CD4-positive, alpha-beta T cell (primary cell): ENCODE data around the gene GARIN6. TPM values are rescaled to one million over a fixed set of nuclear protein-coding genes. Genes with fewer than 3 reads are reported as not detected.

Experiments
- ATAC-seq: fragments of 200-7000 bp; cut with Tn5 transposase; one replicate; pipeline ENCODE4 v1.10.0; 2022; ENCODE audit warnings: mild to moderate bottlenecking; ENCODE audit not compliant: poor library complexity
- CTCF ChIA-PET: fragments of 350-600 bp; sonication (Branson Sonifier 250); formaldehyde crosslinking; loops from one replicate; lab custom pipeline; 2021; ENCODE audit warnings: antibody characterized with exemption, inconsistent platforms; lab: Charles Lee
- POLR2A ChIA-PET: fragments of 350-600 bp; sonication (Branson Sonifier 250); formaldehyde crosslinking; loops from one replicate; lab custom pipeline; 2021; ENCODE audit warnings: antibody characterized with exemption, inconsistent platforms; lab: Charles Lee
- DNase-seq, 14 experiments: peaks; one replicate each; pipeline ENCODE4 v3.0.0-alpha.2; 2013 to 2020; ENCODE audit warnings: mixed read lengths in 2 of 14
- H3K27ac ChIP-seq, 2 donors: one replicate each; pipeline versions ENCODE4 v1.5.1 to v1.7.0; 2013; ENCODE audit warnings: low read length in 2 of 2, low read depth in 1 of 2, mild to moderate bottlenecking in 1 of 2
- H3K27me3 ChIP-seq, 2 experiments: 1 replicate in 1 of 2; 2 replicates in 1 of 2; pipeline versions ENCODE4 v1.6.1 to v1.7.0; 2013; ENCODE audit warnings: low read length in 2 of 2, control low read depth in 1 of 2, mild to moderate bottlenecking in 1 of 2, moderate library complexity in 1 of 2; ENCODE audit not compliant: insufficient read depth in 2 of 2, control insufficient read depth in 1 of 2
- H3K36me3 ChIP-seq: one replicate; pipeline ENCODE4 v1.6.1; 2013; ENCODE audit warnings: low read length, control low read depth; ENCODE audit not compliant: insufficient read depth
- H3K4me1 ChIP-seq: one replicate; pipeline ENCODE4 v1.6.1; 2013; ENCODE audit warnings: low read length, control low read depth; ENCODE audit not compliant: insufficient read depth
- H3K4me3 ChIP-seq: one replicate; pipeline ENCODE4 v1.5.1; 2013; ENCODE audit warnings: mild to moderate bottlenecking, low read length, moderate library complexity
- H3K9me3 ChIP-seq, 2 experiments: 1 replicate in 1 of 2; 2 replicates in 1 of 2; pipeline versions ENCODE4 v1.6.1 to v1.7.0; 2013; ENCODE audit warnings: low read length in 2 of 2, mild to moderate bottlenecking in 2 of 2, control low read depth in 1 of 2, moderate library complexity in 1 of 2; ENCODE audit not compliant: control insufficient read depth in 1 of 2, insufficient read depth in 1 of 2
- H3K27ac Mint-ChIP-seq: one replicate; pipeline ENCODE4 v1.8.0; 2020; ENCODE audit warnings: mixed read lengths
- H3K27me3 Mint-ChIP-seq: one replicate; pipeline ENCODE4 v1.8.0; 2021; ENCODE audit warnings: mixed read lengths
- H3K36me3 Mint-ChIP-seq: one replicate; pipeline ENCODE4 v1.8.0; 2021; ENCODE audit warnings: low read depth, mixed read lengths
- H3K4me1 Mint-ChIP-seq: one replicate; pipeline ENCODE4 v1.8.0; 2021; ENCODE audit warnings: low read depth, mixed read lengths
- H3K4me3 Mint-ChIP-seq: one replicate; pipeline ENCODE4 v1.8.0; 2020; ENCODE audit warnings: mild to moderate bottlenecking, mixed read lengths
- H3K9me3 Mint-ChIP-seq: one replicate; pipeline ENCODE4 v1.8.0; 2020; ENCODE audit warnings: mixed read lengths
- intact Hi-C, 2 experiments: fragments of 100-400 bp; cut with DNase I in 1 of 2; cut with micrococcal nuclease in 1 of 2; formaldehyde crosslinking; loops; one replicate each; pipeline versions ENCODE4 v1.15.1 to v1.9.0; 2023 to 2025; cut with DNase I, micrococcal nuclease
- polyA plus RNA-seq, 2 donors: library from polyadenylated mRNA; unstranded; fragments of 120-200 nt; gene quantifications; one replicate each; pipeline ENCODE4 v1.2.1, GENCODE V29; 2013
- total RNA-seq, 174 experiments: library from RNA in 2 of 174; stranded (reverse) in 2 of 174; gene quantifications; one replicate each; pipeline ENCODE4 v1.2.3 and lab custom pipeline; 2021 to 2026
- TF ChIP-seq, protein P1 (sequence below): fragments of 200-600 bp; IDR thresholded peaks from one replicate; pipeline ENCODE4 v1.8.0; 2022; ENCODE audit warnings: antibody characterized with exemption, mild to moderate bottlenecking

GARIN6 gene
- total RNA-seq (not detected), total RNA-seq (lab: John Stamatoyannopoulos, UW) (0 to 0.10 (median 0) reads per million in 172 experiments)
- polyA plus RNA-seq (2013, experiment 1 of 2) = not detected
- not detected for polyA plus RNA-seq (2013, experiment 2 of 2)

DNA sequence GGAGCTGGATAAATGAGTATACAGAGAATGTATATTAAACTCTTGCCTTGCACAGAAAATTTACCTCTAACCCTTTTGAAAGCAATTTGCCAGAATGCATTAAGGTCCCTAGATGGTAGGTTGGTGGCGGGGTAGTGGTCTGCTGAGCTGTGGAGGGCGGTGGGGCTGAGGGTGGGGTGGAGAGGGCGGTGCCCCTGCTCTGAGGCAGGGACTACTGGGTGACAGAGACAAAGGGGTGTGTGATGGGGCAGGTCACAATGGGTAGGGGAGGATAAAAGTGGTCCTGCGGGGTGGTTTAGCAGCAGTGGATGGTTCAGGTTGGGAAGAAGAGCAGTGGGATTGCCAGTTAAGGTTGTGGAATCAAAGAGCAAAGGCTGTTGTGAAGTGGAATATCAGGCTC lies at the start of gene GARIN6:
Gene GARIN6, plus strand, starts transcription at position 301 of the 400 bp plus-strand sequence. CDS start 422 bp downstream, outside the sequence.
- H3K4me3 Mint-ChIP-seq = no peak within 1 kb of the TSS
- Histone ChIP-seq H3K4me3 (no peak within 1 kb of the TSS), H3K9me3 (peaks cover 0 to 11% of the 10 kb centered on the region in 2 experiments), H3K36me3 (no peaks in the 10 kb centered on the region), H3K4me1 (no peaks in the 10 kb centered on the region), H3K27me3 (no peaks in the 10 kb centered on the region), H3K27ac (no peak within 1 kb of the TSS)
- DNase-seq (no peak), ATAC-seq (no peak)
- no peaks in the 10 kb centered on the region for H3K4me1 Mint-ChIP-seq
- TF ChIP-seq, protein P1, sequence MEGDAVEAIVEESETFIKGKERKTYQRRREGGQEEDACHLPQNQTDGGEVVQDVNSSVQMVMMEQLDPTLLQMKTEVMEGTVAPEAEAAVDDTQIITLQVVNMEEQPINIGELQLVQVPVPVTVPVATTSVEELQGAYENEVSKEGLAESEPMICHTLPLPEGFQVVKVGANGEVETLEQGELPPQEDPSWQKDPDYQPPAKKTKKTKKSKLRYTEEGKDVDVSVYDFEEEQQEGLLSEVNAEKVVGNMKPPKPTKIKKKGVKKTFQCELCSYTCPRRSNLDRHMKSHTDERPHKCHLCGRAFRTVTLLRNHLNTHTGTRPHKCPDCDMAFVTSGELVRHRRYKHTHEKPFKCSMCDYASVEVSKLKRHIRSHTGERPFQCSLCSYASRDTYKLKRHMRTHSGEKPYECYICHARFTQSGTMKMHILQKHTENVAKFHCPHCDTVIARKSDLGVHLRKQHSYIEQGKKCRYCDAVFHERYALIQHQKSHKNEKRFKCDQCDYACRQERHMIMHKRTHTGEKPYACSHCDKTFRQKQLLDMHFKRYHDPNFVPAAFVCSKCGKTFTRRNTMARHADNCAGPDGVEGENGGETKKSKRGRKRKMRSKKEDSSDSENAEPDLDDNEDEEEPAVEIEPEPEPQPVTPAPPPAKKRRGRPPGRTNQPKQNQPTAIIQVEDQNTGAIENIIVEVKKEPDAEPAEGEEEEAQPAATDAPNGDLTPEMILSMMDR = no peak
- CTCF ChIA-PET = no interaction called here
- no peaks in the 10 kb centered on the region for H3K27me3 Mint-ChIP-seq
- H3K36me3 Mint-ChIP-seq = no peaks in the 10 kb centered on the region
- H3K9me3 Mint-ChIP-seq = no peaks in the 10 kb centered on the region
- intact Hi-C loops = no loop called here
- POLR2A ChIA-PET = no interaction called here
- H3K27ac Mint-ChIP-seq = no peak within 1 kb of the TSS

DNA sequence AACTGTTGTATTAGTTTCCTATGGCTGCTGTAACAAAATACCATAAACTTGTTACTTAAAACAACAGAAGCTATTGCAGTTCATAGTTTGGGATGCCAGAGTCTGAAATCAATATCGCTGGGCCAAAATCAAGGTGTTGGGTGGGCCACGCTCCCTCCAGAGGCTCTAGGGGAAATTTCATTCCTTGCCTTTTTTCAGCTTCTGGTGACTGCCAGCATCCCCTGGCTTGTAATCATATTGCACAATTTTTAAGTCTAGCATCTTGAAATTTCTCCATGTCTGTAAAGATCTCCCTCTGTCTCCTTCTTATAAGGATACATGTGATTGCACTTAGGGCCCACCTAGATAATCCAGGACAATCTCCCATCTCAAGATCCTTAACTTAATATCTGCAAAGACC lies 48.8 kb upstream of the GARIN6 start:
- TF ChIP-seq, protein P1 = no peak
- Mint-ChIP-seq H3K4me3 (no peak overlapping the region), H3K27me3 (no peaks in the 10 kb centered on the region), H3K4me1 (no peaks in the 10 kb centered on the region), H3K27ac (no peak overlapping the region), H3K9me3 (no peaks in the 10 kb centered on the region), H3K36me3 (no peaks in the 10 kb centered on the region)
- ChIA-PET CTCF (no interaction called here), POLR2A (no interaction called here)
- Histone ChIP-seq H3K4me3 (no peak overlapping the region), H3K9me3 (no peaks in the 10 kb centered on the region), H3K4me1 (no peaks in the 10 kb centered on the region), H3K27ac (no peak overlapping the region), H3K36me3 (no peaks in the 10 kb centered on the region), H3K27me3 (no peaks in the 10 kb centered on the region)
- DNase-seq (no peak), ATAC-seq (no peak)
- intact Hi-C loops = no loop called here

DNA sequence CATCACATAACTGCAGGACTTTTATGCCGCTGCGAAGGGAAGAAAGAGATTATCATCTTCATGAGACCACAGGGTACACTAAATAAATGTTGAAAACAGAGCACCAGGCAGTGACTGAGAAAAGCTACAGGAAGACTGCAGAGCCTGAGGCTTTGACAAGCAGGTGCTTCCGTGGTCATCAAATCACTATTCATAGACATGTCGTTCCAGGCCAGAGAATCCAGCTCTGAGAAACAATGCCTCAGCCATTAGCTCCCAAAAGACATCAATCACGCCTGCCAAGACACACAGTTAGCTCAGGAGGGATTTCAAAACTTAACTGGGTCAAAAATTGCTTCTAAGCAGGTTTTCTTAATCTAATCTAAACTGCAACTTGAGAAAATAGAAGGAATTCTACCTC lies 47.2 kb upstream of the GARIN6 start:
- Mint-ChIP-seq H3K27me3 (no peaks in the 10 kb centered on the region), H3K36me3 (no peaks in the 10 kb centered on the region), H3K27ac (no peak overlapping the region), H3K4me3 (no peak overlapping the region), H3K4me1 (no peaks in the 10 kb centered on the region), H3K9me3 (no peaks in the 10 kb centered on the region)
- no peak for ATAC-seq
- Histone ChIP-seq H3K27ac (no peak overlapping the region), H3K4me1 (no peaks in the 10 kb centered on the region), H3K9me3 (no peaks in the 10 kb centered on the region), H3K36me3 (no peaks in the 10 kb centered on the region), H3K4me3 (no peak overlapping the region), H3K27me3 (no peaks in the 10 kb centered on the region)
- intact Hi-C loops = no loop called here
- ChIA-PET POLR2A (no interaction called here), CTCF (no interaction called here)
- DNase-seq = no peak
- TF ChIP-seq, protein P1 = no peak
